CD4-positive, alpha-beta T cell treated with Interleukin-17A for 4 hours (primary cell): ENCODE measurements around the gene FNDC3B.

Source experiments
- DNase-seq: peaks from one replicate; pipeline ENCODE4 v3.0.0-alpha.2; 2020; ENCODE audit warnings: mixed read lengths

The FNDC3B gene

DNA sequence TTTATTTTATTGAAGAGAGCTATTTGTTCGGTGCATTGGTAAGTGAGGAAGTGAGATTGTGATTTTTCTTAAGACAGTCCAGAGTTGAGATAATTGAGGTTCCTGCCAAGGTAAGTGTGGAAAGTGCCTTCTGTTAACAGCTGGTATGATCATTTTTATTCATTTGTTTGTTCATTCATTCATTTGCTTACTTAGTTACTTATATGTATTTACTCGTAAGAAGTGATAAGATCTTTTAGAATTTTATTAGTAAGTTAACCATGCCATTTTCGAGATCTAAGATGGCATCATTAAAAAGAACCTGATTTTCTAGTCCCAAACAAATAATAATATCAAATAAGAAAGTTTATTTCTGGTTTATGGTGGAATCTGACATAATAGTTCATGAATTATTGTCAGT, 258.9 kb downstream of the FNDC3B start:
- DNase-seq, result no peak

DNA sequence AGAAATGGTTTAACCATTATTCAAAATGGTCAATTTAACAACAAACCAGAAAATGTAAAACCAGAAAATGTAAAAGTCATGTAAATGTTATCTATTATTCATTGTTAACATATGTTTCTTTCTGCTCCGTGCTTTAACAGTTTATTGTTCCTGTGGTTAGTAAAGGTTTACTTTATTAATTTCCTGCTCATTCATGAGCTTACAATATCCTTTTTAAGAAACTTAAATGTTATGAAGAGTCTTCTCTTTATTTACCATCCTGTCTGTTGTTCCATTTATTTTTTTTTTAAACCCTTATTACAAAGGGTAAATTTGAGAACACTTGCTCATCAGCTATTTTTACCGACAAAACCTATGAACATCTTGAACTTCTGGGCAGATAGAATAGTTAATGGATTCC, 260.8 kb downstream of the FNDC3B start:
- DNase-seq, result no peak

GRCh38 chr3:172300862-172301261, 261.5 kb downstream of the FNDC3B start:
- no peak for DNase-seq

DNA sequence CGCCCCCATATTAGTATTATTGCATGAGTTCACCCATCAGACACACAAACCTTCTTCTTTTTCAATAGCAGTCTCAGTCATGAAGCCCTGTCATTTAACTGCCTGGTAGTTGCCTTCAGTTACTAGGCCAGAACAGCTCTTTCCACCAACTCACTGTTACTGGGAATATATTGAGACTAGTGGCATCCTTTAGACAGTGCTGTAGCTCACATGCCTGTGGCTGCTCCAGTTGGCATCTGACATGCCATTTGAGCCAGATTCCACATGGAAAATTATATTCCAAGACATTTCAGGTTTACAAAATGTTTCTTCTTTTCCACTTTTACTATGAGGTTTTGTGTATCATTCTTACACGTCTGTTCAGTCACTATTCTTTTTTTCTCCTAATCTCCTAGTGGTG, 262.8 kb downstream of the FNDC3B start:
- DNase-seq, result no peak

GRCh38 chr3:172303181-172303580, 263.8 kb downstream of the FNDC3B start:
- no peak for DNase-seq

DNA sequence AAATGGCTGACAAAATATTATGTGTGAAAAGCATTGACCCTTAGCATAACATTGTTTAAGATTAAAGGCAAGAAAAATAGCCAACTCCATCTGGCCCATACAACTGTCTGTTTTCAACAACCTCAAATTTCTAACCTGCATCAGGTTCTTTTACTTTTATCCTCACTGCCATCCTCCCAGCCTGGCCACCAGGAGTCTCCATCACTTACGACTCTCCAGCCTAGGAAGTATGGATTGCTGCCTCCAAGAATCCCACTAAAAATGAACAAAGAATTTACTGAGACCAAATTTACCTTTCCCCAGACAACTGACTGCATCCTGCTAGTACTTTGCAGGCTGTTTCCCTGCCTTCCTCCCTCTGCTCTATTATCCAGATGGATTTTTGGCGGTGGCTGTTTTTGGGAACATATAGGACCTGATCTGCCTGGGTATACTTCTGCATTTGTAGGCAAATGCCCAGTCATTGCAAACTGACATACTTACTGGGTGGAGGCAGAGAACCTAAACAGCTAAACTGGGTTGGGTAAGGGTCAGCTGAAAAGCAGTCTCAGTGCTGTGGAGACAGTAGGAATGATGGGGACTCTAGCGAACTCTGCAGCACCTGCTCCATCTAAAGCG, 264.7 kb downstream of the FNDC3B start:
- no peak for DNase-seq

DNA sequence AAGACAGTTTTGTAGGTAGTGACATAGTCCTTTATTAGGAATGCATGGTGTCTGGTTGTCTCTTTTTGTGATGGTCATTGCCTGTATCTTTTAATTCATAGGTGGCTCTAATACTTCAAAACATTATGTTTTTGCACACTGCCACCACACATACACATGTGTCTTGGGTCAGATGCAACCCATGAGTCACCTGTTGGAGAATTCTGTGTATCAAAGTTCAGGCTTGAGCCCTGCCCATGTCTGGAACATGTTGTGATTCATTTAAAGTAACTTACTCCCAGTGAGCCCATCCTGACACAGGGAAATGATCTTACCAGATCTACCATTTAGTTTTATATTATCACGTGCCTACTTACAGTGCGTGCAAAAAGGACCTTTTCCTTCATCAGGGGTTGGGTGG, 266.2 kb downstream of the FNDC3B start:
- no peak for DNase-seq

DNA sequence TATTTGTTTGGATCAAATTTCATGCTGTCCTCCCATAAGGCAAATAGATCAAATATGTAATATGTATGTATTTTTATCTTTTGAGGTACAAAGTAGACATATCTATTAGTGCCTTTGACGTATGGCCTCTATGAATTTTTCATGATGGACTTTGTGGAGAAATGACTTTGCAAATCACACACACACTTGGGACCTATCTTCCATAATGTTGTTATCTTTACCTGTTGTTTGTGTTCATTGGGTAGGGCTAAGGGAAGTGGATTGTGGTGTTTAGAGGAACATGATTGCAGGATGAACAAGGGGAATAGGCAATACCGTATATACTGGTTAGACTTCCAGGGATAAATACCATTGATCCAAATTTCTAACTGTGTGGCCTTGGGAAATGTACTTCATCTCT, 266.6 kb downstream of the FNDC3B start:
- no peak for DNase-seq

- DNase-seq, result no peak
Observed at GRCh38 chr3:172307141-172307560, 267.8 kb downstream of the FNDC3B start.

DNA sequence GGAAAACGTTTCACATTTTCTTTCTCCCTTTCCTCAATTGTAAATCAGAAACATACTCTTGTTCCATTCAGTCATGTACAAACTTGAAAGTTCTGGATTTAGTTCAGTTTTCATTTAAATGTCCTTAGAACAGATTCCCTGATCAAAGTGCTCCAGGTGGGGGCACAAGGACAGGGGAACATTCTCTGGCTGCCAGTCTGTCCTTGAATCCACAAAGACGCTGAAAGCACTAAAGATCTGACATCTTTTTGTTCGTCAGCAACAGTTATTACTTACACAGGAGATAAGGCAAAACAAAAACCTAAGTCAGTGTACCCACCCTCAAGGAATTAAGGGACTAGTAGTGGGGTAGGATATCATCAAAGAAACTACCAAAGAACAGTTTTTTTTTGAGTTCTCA, 269.7 kb downstream of the FNDC3B start:
- no peak for DNase-seq

GRCh38 chr3:172309741-172310427, 270.5 kb downstream of the FNDC3B start:
- no peak for DNase-seq

GRCh38 chr3:172310428-172310760, 271.0 kb downstream of the FNDC3B start:
- DNase-seq, result no peak

DNA sequence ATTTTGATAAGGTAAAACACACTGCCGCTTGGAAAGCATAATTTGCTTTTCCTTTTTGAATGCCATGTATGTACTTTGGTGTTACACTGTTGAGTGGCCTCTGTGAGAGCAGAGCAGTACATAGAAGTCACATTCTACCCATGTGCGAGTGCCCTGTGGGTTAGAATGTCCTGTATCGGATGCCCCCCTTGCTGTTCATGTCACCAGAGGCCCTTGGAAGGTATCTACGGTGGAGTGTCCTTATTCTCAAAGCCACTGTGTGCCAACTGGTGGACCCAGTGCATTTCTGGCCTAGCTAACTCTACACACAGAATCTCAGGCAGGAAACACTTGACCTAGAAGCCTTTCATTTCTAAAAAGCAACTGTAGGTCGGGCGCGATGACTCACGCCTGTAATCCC, 271.8 kb downstream of the FNDC3B start:
- DNase-seq, result no peak

DNA sequence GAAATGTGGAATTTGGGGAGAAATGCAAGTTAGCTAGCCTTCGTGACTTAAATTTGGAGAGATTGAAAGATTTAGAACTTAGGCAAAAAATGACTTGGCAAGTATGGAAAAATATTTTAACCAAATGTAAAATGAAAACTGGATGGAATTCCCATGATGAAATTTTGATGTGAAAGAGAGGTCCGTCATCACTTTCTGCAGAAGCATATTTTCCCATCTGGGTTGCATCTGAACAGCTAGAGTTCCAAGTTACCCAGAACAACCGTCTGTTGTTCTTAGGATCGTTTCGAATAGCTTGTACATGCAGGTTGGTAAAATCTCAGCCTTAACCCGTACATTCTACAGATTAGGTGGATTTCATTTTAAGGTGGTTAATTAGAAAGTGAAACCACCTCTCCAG, 272.6 kb downstream of the FNDC3B start:
- DNase-seq, result no peak

GRCh38 chr3:172312711-172313110, 273.3 kb downstream of the FNDC3B start:
- no peak for DNase-seq

GRCh38 chr3:172313671-172314070, 274.3 kb downstream of the FNDC3B start:
- DNase-seq, result no peak

GRCh38 chr3:172314591-172315160, 275.3 kb downstream of the FNDC3B start:
- no peak for DNase-seq

DNA sequence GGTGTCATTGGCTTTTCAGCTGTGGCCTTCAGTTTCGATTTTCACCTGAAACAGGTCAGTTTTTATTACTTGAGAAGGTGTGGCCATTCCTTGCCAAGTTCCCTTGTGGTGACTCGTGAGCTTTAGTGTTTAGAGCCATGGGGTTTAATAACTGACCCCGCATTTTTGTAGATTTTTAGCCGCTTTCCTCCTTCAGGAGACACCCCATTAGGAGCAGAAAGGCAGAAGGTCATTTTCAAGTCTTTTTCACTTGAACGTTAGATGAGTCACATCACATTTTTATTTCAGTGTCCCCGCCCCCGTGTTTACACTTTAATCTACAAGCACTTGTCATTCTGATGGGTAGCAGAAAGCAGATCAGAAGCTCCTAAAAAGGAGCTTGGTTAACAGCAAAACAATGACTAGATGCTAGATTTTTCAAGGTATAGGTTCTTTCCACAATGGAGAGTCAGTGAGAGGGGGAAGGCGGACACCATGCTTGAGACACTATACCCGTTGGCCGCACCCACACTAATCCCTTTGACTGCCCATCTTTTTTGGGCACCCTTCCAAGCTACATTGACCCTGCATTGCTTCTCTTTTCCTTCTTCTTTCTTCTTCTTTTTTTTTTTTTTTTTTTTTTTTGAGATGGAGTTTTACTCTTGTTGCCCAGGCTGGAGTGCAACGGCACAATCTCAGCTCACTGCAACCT, 276.2 kb downstream of the FNDC3B start:
- DNase-seq, result no peak

- DNase-seq, result no peak
Observed at GRCh38 chr3:172316758-172317157, 277.4 kb downstream of the FNDC3B start.

- no peak for DNase-seq
Observed at GRCh38 chr3:172317481-172317880, 278.1 kb downstream of the FNDC3B start.

GRCh38 chr3:172317984-172318383, 278.6 kb downstream of the FNDC3B start:
- DNase-seq, result no peak

DNA sequence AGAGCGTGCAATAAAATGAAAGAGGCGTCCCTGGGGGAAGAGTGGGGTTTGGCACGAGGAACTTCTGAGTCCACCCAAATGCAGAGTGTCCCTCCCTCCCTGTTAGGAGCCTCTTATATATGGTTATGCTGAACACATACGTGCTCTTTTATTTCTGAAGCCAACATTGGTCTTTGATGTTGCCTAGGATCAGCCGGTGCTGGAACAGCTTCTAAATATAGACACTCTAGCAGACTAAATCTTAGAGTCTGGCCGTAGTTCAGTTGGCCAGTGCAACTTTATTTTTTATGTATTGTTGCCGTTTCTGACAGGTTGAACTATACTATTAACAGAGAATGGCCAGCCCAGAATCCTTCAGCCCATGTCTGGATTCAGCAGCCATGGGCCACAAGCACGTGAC, 280.2 kb downstream of the FNDC3B start:
- DNase-seq, result no peak

DNA sequence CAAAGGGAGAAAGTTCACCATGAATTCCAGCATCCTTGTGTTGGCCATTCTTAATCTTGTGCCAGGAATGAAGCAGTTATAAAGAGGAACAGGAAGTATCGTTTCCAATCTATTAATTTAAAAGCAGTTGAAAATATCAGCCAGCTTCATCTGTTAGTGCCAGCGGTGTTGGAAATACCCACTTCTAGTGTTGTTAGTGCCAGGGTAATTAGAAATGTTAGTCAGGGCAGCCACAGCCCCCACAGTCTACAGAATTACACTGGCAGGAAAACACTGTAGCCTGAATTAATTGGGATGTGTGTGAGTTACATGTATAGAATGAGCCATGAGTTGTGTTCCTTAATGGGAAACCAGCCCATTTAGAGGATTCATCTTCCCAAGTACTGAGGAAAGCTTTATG, 281.1 kb downstream of the FNDC3B start:
- no peak for DNase-seq

DNA sequence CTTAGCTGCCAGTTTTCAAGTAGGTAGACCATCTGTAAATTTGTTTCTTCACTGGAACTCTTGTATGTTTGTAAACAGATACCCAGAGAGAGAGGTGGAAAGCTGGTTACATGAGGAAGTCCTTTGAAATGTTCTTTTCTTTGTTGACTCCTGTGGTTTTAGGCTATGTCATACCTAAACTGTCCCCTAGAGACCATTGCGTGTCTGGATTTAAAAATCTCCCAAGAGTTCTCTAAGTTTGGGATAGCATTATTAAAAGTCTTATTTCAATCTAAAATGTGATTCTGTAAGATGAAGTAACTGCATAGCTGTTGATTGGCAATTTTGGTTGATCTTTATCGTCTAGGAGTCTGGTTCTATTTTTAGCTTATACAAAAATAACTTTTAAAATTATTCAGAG, 281.7 kb downstream of the FNDC3B start:
- DNase-seq, result no peak
